Nephron (organoid): ENCODE measurements around the gene LIPC.

Experiments
- H3K27ac Mint-ChIP-seq, 3 experiments: 2 replicates each; pipeline ENCODE4 v1.8.0; 2020; ENCODE audit warnings: mixed read lengths in 3 of 3, mild to moderate bottlenecking in 2 of 3, moderate library complexity in 1 of 3
- H3K27me3 Mint-ChIP-seq: 2 replicates; pipeline ENCODE4 v1.8.0; 2021; ENCODE audit warnings: low read depth, mild to moderate bottlenecking, moderate library complexity, mixed read lengths
- H3K36me3 Mint-ChIP-seq: 2 replicates; pipeline ENCODE4 v1.8.0; 2020; ENCODE audit warnings: low read depth, mixed read lengths
- H3K4me1 Mint-ChIP-seq: 2 replicates; pipeline ENCODE4 v1.8.0; 2020; ENCODE audit warnings: mixed read lengths
- H3K4me3 Mint-ChIP-seq, 3 experiments: 2 replicates each; pipeline ENCODE4 v1.8.0; 2020; ENCODE audit warnings: mild to moderate bottlenecking in 3 of 3, mixed read lengths in 3 of 3, moderate library complexity in 2 of 3
- H3K9me3 Mint-ChIP-seq: 2 replicates; pipeline ENCODE4 v1.8.0; 2020; ENCODE audit warnings: mixed read lengths
- TF ChIP-seq, protein P1 (sequence below), 3 experiments: fragments of 200-600 bp; sonication (generic); IDR thresholded peaks; one replicate each; pipeline ENCODE4 v1.5.0; 2021; ENCODE audit warnings: antibody characterized with exemption in 3 of 3; ENCODE audit not compliant: unreplicated experiment in 3 of 3

LIPC gene

GRCh38 chr15:58448331-58448730 is 16.5 kb downstream of the LIPC start:
- Mint-ChIP-seq H3K9me3 (no peaks in the 10 kb centered on the region), H3K27me3 (peaks cover 11% of the 10 kb centered on the region), H3K4me1 (peaks cover 14% of the 10 kb centered on the region), H3K27ac (no peak overlapping the region), H3K4me3 (no peak overlapping the region), H3K36me3 (no peaks in the 10 kb centered on the region)
- TF ChIP-seq, protein P1, sequence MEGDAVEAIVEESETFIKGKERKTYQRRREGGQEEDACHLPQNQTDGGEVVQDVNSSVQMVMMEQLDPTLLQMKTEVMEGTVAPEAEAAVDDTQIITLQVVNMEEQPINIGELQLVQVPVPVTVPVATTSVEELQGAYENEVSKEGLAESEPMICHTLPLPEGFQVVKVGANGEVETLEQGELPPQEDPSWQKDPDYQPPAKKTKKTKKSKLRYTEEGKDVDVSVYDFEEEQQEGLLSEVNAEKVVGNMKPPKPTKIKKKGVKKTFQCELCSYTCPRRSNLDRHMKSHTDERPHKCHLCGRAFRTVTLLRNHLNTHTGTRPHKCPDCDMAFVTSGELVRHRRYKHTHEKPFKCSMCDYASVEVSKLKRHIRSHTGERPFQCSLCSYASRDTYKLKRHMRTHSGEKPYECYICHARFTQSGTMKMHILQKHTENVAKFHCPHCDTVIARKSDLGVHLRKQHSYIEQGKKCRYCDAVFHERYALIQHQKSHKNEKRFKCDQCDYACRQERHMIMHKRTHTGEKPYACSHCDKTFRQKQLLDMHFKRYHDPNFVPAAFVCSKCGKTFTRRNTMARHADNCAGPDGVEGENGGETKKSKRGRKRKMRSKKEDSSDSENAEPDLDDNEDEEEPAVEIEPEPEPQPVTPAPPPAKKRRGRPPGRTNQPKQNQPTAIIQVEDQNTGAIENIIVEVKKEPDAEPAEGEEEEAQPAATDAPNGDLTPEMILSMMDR (IDR thresholded peaks at IDR 0.05; ENCODE audit: unreplicated experiment in 3 of 3), result no peak

GRCh38 chr15:58448906-58449305 is 17.1 kb downstream of the LIPC start:
- Mint-ChIP-seq H3K4me3 (no peak overlapping the region), H3K4me1 (peaks cover 17% of the 10 kb centered on the region), H3K9me3 (no peaks in the 10 kb centered on the region), H3K27ac (no peak overlapping the region), H3K36me3 (no peaks in the 10 kb centered on the region), H3K27me3 (peaks cover 7% of the 10 kb centered on the region)
- TF ChIP-seq, protein P1 (IDR thresholded peaks at IDR 0.05; ENCODE audit: unreplicated experiment in 3 of 3), result no peak

- H3K9me3 Mint-ChIP-seq, result no peaks in the 10 kb centered on the region
- H3K4me3 Mint-ChIP-seq, result no peak overlapping the region
- H3K27me3 Mint-ChIP-seq, result peaks cover 5% of the 10 kb centered on the region
- TF ChIP-seq, protein P1 (IDR thresholded peaks at IDR 0.05; ENCODE audit: unreplicated experiment in 3 of 3), result no peak
- H3K27ac Mint-ChIP-seq, result no peak overlapping the region
- H3K4me1 Mint-ChIP-seq, result peaks cover 33% of the 10 kb centered on the region
- H3K36me3 Mint-ChIP-seq, result no peaks in the 10 kb centered on the region
Observed at GRCh38 chr15:58451826-58452225, 20.0 kb downstream of the LIPC start.

DNA sequence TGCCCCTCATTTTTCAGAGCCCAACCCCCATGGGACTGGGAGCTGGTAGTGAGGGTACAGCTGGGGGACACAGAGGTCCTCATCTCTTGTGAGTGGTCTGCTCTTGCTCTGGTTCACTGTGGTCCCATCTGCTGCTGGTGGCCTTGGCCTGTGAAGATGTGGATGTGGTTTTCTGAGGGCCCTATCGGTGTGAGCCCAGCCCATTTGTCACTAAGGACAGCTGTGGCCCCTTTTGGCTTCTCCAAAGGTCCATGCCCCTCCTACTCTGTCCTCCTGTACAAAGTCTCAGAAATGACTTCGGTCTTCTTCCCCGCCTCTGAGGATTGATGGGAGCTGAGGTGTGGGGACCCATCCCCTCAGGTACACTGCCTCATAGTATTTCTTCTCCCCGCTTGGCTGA is 21.0 kb downstream of the LIPC start:
- H3K36me3 Mint-ChIP-seq, result no peaks in the 10 kb centered on the region
- peaks cover 32% of the 10 kb centered on the region for H3K4me1 Mint-ChIP-seq
- no peak overlapping the region for H3K27ac Mint-ChIP-seq
- TF ChIP-seq, protein P1 (IDR thresholded peaks at IDR 0.05; ENCODE audit: unreplicated experiment in 3 of 3), result no peak
- no peak overlapping the region for H3K4me3 Mint-ChIP-seq
- peaks cover 5% of the 10 kb centered on the region for H3K27me3 Mint-ChIP-seq
- no peaks in the 10 kb centered on the region for H3K9me3 Mint-ChIP-seq

DNA sequence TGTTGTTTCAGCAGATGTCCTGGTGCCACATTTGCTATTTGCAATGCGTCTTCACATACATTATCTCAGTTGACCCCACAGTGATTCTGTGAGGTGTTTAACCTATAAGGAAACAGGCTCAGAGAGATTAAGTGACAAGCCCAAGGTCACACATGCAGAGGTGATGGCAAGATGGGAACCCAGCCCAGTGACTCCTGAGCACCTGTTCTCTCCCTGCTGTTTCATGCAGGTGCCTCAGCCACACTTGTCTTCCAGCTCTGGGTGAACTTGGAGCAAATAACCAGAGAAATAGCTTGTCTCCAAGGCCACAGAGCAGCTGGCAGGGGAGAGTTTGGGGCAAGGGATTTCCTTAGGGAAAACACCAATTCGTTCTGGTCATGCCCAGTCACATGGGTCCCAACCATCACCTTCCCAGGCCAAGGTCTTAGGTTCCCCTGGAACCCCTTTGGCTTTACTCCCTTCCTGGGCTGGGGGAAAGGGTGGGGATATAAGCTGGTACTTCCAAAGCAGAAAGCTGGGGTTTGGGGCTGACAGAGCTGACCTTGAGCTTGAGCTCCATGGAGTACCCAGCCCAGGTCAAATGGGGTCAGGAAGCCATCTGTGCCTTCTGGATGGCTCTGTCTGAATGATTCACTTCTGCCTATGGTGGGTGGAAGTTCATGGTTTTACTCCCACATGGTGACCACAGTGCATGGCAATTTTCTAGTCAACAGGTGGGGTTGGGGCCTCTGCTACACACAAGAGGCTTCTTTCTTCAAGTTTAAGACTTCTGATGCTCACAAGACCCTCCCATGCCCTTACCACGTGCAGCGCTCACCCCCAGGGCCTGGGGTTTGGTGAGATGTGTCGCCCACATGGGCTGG is 22.4 kb downstream of the LIPC start:
- Mint-ChIP-seq H3K36me3 (no peaks in the 10 kb centered on the region), H3K9me3 (no peaks in the 10 kb centered on the region), H3K4me3 (no peak overlapping the region), H3K4me1 (peaks cover 45% of the 10 kb centered on the region), H3K27me3 (peaks cover 5% of the 10 kb centered on the region), H3K27ac (peak overlapping the region in 1 of 3 experiments; percentile 1)
- TF ChIP-seq, protein P1 (IDR thresholded peaks at IDR 0.05; ENCODE audit: unreplicated experiment in 3 of 3), result no peak

GRCh38 chr15:58454950-58455401 is 23.2 kb downstream of the LIPC start:
- peaks cover 51% of the 10 kb centered on the region for H3K4me1 Mint-ChIP-seq
- peak overlapping the region in 2 of 3 experiments; percentile 1 to 9 for H3K27ac Mint-ChIP-seq
- TF ChIP-seq, protein P1 (IDR thresholded peaks at IDR 0.05; ENCODE audit: unreplicated experiment in 3 of 3), result no peak
- peaks cover 5% of the 10 kb centered on the region for H3K27me3 Mint-ChIP-seq
- no peaks in the 10 kb centered on the region for H3K9me3 Mint-ChIP-seq
- H3K4me3 Mint-ChIP-seq, result no peak overlapping the region
- no peaks in the 10 kb centered on the region for H3K36me3 Mint-ChIP-seq
